Activated CD4-positive, alpha-beta T cell treated with anti-CD3 and anti-CD28 coated beads, Interleukin-2, amount 50 U/mL, for 1 hour (primary cell): ENCODE measurements around the gene PHLDB3.
"Not testable (repeated sequence)": the region's sequence is repeated elsewhere in the genome, so short reads cannot be mapped to it uniquely, and the experiment has no call there.

ENCODE experiments used
- DNase-seq: peaks from one replicate; pipeline ENCODE4 v3.0.0-alpha.2; 2020

Gene PHLDB3

GRCh38 chr19:43504426-43505185 is at the start of gene PHLDB3:
TSS of gene PHLDB3 (minus strand) at chr19:43504746. CDS start at chr19:43504118, 628 bp downstream.
- DNase-seq: peak; percentile 49

GRCh38 chr19:43553656-43554055 is 49.1 kb upstream of the PHLDB3 start:
- DNase-seq: no peak

DNA sequence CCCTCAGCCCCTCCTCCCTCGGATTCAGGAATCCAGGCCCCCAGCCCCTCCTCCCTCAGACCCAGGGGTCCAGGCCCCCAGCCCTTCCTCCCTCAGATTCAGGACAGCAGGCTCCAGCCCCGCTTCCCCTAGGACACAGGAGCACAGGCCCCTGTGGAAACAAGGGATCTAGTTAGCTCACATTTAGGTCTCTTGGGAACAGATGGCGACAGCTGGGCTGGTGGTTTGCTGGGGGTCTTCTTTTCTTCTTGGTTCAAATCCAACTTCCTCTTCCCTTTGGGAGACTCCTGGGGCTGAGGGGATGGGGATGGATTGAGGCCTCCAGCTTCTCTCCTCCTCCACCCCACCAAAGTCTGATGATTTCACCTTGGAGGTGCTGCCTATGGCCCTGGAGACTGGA is 48.1 kb upstream of the PHLDB3 start:
- DNase-seq: no peak

GRCh38 chr19:43552198-43552450 is 47.6 kb upstream of the PHLDB3 start:
- no peak for DNase-seq

DNA sequence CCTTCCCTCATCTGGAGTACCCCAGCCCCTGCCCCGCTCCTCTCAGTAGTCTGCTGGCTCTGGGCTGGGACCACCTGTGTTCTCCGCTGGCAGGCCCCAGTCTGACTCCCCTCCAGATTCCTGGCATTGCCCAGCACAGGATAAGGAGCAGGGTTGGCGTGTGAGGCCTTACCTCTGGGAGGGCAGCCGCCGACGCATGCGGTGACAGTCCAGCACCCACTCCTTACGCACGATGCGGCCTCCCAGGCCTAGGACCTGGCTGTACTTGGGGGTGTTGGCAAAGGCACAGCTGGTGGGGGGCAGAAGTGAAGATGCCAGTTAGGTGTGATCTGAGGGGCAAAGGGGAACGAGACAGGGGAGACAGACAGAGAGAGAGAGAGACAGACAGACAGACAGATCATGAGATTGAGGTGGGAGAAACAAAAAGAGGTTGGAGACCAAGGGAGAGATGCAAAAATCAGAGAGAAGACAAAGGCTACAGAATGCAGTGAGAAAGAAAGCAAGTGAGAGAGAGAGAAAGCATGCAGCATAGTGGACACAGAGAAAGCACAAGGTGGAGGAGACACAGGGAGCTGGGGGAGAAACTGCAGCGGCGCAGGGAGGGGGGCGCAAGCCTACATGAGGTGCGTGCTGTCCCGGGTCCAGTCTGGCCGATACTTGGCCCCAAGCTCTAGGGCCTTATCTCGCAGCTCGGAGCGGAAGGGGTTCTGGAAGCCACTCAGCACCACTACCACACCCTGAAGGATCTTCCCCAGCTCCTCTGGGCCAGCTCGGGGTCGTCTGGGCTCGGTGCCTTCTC is 47.1 kb upstream of the PHLDB3 start:
- DNase-seq: no peak

- no peak for DNase-seq
These were observed 44.2 kb upstream of the PHLDB3 start for GRCh38 chr19:43548706-43549105.

- not testable (repeated sequence) for DNase-seq
These were observed 43.4 kb upstream of the PHLDB3 start for GRCh38 chr19:43547926-43548325.

GRCh38 chr19:43546581-43546980 is 42.0 kb upstream of the PHLDB3 start:
- DNase-seq: no peak

GRCh38 chr19:43545981-43546380 is 41.4 kb upstream of the PHLDB3 start:
- DNase-seq: no peak

GRCh38 chr19:43545276-43545675 is 40.7 kb upstream of the PHLDB3 start:
- DNase-seq: no peak

DNA sequence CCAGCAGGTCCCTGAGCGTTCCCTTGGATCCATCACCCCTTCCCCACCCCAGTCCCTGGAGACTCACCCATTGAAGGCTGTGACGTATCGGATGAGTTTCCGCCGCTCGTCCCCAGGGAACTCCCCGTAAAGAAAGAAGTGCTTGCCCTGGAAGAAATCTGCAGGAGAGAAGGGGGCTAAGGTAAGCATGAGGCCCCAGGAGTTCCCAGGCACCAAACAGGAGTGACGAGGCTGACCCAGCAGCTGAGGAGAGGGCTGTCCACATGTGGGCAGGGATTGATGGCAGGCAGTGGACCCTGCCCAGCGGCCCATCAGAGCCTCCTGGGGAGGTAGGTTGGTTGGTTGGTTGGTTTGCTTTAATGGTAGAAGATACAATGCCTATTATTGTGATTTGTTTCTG is 39.5 kb upstream of the PHLDB3 start:
- no peak for DNase-seq

DNA sequence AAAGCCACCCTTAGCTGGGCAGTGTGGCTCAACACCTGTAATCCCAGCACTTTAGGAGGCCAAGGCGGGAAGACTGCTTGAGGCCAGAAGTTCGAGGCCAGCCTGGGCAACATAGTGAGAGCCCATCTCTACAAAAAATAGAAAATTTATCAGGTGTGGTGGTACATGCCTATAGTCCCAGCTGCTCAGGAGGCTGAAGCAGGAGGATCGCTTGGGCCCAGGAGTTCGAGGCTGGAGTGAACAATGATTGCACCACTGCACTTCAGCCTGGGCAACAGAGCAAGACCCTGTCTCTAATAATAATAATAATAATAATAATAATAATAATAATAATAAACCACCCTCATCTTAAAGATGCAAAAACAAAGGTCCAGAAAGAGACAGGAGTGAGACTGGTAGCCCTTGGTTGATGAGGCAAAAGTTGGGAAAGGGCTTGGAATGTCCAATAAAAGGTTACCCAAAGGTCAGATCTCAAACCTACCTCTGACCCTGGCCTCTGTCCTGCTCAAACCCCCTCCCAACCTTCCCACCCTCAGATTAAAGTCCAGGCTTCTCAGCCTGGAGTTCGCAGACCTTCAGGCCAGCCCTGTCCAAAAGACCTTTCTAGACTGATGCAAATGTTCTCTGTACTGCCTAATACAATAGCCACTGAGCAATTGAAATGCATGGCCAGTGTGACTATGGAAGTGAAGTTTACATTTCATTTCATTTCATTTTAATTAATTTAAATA is 37.5 kb upstream of the PHLDB3 start:
- no peak for DNase-seq

DNA sequence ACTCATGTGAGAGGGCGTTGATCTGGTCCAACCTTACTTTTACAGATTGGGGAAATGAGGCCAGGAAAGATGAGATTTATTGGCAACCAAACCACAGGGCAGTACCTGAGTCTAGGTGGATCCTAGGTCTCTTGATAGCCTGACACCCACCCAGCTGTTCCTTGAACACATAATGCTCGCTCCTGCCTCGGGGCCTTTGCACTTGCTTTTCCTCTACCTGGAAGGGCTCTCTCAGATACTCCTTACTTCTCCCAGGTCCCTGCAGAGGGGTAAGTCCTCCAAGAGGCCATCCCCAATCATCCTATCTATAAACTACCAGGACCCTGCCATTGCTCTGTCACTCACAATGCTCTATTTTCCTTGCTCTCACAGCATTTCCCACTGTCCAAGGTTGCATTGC is 35.8 kb upstream of the PHLDB3 start:
- DNase-seq: no peak

DNA sequence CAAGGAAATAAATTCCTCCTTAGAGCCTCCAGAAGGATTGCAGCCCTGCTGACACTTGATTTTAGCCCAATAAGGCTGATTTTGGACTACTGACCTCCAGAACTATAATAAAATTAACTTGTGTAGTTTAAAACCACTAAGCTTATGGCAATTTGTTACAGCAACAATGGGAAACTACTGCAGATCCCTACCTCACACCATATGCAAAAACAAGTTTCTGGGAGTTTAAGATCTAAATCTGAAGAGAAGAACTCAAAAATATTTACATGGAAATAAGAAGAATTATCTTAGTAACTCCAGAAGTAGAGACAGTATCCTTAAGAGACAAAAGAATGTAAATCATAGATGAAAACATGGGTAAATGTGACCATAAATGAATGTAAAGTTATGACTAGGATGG is 34.4 kb upstream of the PHLDB3 start:
- DNase-seq: no peak

GRCh38 chr19:43534816-43535761 is 30.5 kb upstream of the PHLDB3 start:
- DNase-seq: no peak

GRCh38 chr19:43534305-43534815 is 29.8 kb upstream of the PHLDB3 start:
- no peak for DNase-seq

- DNase-seq: peak; percentile 91
These were observed 29.2 kb upstream of the PHLDB3 start for GRCh38 chr19:43533546-43534304.

DNA sequence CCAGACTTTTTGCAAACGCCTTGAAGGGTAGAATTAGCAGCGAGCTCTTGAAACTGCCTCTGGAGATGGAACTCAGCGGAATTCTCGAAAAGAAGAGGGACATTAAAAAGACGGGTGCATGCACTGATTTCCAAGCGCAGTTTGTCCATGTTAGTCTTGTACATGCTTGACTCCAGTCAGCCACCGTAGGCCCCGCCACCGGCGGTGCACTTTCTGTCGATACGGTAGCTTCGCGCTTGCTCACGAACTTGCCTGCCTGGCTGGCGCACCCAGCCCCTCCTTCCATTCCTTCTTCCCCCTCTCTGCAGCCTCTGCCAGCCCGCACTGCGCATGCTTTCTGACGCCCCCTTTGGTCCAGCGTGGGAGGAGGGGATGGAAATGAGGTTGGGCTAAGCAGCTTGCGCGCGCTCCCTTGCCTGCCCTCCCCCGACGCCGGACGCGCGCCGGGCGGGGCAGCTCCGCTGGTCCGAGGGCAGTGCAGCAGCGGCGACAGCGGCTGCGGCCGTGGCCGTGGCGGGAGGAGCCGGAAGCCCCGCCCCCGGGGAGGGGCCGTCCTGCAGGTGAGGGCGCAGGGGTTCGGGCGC is 28.5 kb upstream of the PHLDB3 start, which contains the start of gene ZNF575:
ZNF575 (plus strand) TSS at position 227 of the 584 bp plus-strand sequence. CDS start 1,235 bp downstream, outside the sequence.
- peak; percentile 77 for DNase-seq

GRCh38 chr19:43532571-43532961 is 28.0 kb upstream of the PHLDB3 start:
- DNase-seq: no peak

GRCh38 chr19:43527860-43528622 is 23.5 kb upstream of the PHLDB3 start:
- no peak for DNase-seq
